HCT116 (cell line): ENCODE results near the gene SSR1.

Experiments
- CEBPB ChIP-seq: IDR thresholded peaks from 2 replicates; pipeline ENCODE4 v1.6.1; 2012; ENCODE audit warnings: low read depth
- CTCF ChIP-seq, 3 experiments: fragments of 200-600 bp in 1 of 3; sonication (generic) in 1 of 3; IDR thresholded peaks in 2 of 3; conservative IDR thresholded peaks in 1 of 3; 2 replicates each; pipeline ENCODE4 v1.5.1; 2012 to 2017; ENCODE audit warnings: low read depth in 2 of 3, low read length in 2 of 3, antibody characterized with exemption in 1 of 3, borderline replicate concordance in 1 of 3, control low read depth in 1 of 3, mild to moderate bottlenecking in 1 of 3, mixed read lengths in 1 of 3, mixed run types in 1 of 3, moderate library complexity in 1 of 3; ENCODE audit not compliant: insufficient read depth in 1 of 3
- JUND ChIP-seq: IDR thresholded peaks from 2 replicates; pipeline ENCODE4 v1.6.1; 2012
- POLR2A ChIP-seq: IDR thresholded peaks from 2 replicates; pipeline ENCODE4 v1.7.0; 2011; ENCODE audit warnings: borderline replicate concordance; ENCODE audit not compliant: insufficient read depth, insufficient read length; ENCODE audit errors: extremely low read depth

GRCh38 chr6:7267466-7268091 lies 45.4 kb downstream of the SSR1 start:
- no peak for TF ChIP-seq CTCF (IDR thresholded peaks at IDR 0.05 in 2 of 3, conservative IDR thresholded peaks at IDR 0.05 in 1 of 3; ENCODE audit: borderline replicate concordance in 1 of 3, insufficient read depth in 1 of 3, low read depth in 2 of 3, low read length in 2 of 3)
- TF ChIP-seq JUND = no peak; the same call in 1 of the 2 replicates
- no peak for TF ChIP-seq CEBPB
- no peak for TF ChIP-seq POLR2A
